Epithelial cell of esophagus (primary cell): ENCODE results near the gene EXOC6.

Experiments
- DNase-seq: peaks from one replicate; pipeline ENCODE4 v3.0.0; 2010; ENCODE audit warnings: low read depth
- H3K4me3 ChIP-seq: 2 replicates; pipeline ENCODE4 v1.5.1; 2011; ENCODE audit warnings: mild to moderate bottlenecking, low read length, control low read depth
- CTCF ChIP-seq: IDR thresholded peaks from 2 replicates; pipeline ENCODE4 v1.5.1; 2011; ENCODE audit warnings: low read depth, mild to moderate bottlenecking, low read length, control low read depth, inconsistent platforms; ENCODE audit not compliant: insufficient read depth; ENCODE audit errors: missing control alignments

Gene EXOC6

GRCh38 chr10:93063977-93064660 is 215.8 kb downstream of the EXOC6 start:
- no peak for DNase-seq
- no peak overlapping the region for H3K4me3 ChIP-seq
- TF ChIP-seq CTCF: no peak

GRCh38 chr10:93064874-93065660 is 216.7 kb downstream of the EXOC6 start:
- DNase-seq: no peak

GRCh38 chr10:93065675-93066543 is 217.6 kb downstream of the EXOC6 start:
- no peak overlapping the region for H3K4me3 ChIP-seq
- no peak for DNase-seq
- TF ChIP-seq CTCF: no peak

More at GRCh38 chr10:93064874-93065660, 216.7 kb downstream of the EXOC6 start:
- no peak for TF ChIP-seq CTCF
- H3K4me3 ChIP-seq: no peak overlapping the region

- no peak overlapping the region for H3K4me3 ChIP-seq
- no peak for TF ChIP-seq CTCF
- DNase-seq: no peak
Measured at GRCh38 chr10:93066544-93066913, 218.2 kb downstream of the EXOC6 start.

GRCh38 chr10:93067443-93068365 is 219.4 kb downstream of the EXOC6 start:
- TF ChIP-seq CTCF: no peak

More at GRCh38 chr10:93067443-93068365, 219.4 kb downstream of the EXOC6 start:
- DNase-seq: no peak
- H3K4me3 ChIP-seq: no peak overlapping the region
